HuH-7.5 (cell line): Measurements from ENCODE around the gene PARD3B.
A peak's percentile ranks its signal among the peaks of the same experiment; 100 is the strongest.

Source experiments
- DNase-seq: peaks from one replicate; pipeline ENCODE4 v3.0.0; 2011; ENCODE audit warnings: low spot score

Gene PARD3B, protein sequence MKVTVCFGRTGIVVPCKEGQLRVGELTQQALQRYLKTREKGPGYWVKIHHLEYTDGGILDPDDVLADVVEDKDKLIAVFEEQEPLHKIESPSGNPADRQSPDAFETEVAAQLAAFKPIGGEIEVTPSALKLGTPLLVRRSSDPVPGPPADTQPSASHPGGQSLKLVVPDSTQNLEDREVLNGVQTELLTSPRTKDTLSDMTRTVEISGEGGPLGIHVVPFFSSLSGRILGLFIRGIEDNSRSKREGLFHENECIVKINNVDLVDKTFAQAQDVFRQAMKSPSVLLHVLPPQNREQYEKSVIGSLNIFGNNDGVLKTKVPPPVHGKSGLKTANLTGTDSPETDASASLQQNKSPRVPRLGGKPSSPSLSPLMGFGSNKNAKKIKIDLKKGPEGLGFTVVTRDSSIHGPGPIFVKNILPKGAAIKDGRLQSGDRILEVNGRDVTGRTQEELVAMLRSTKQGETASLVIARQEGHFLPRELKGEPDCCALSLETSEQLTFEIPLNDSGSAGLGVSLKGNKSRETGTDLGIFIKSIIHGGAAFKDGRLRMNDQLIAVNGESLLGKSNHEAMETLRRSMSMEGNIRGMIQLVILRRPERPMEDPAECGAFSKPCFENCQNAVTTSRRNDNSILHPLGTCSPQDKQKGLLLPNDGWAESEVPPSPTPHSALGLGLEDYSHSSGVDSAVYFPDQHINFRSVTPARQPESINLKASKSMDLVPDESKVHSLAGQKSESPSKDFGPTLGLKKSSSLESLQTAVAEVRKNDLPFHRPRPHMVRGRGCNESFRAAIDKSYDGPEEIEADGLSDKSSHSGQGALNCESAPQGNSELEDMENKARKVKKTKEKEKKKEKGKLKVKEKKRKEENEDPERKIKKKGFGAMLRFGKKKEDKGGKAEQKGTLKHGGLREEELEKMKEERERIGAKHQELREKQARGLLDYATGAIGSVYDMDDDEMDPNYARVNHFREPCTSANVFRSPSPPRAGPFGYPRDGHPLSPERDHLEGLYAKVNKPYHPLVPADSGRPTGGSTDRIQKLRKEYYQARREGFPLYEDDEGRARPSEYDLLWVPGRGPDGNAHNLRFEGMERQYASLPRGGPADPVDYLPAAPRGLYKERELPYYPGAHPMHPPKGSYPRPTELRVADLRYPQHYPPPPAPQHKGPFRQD (N-terminal part only)

GRCh38 chr2:204544961-204545860 lies at the start of gene PARD3B:
PARD3B (plus strand) TSS chr2:204545475; CDS start chr2:204546000, 525 bp downstream.
- DNase-seq = peak; percentile 40

DNA sequence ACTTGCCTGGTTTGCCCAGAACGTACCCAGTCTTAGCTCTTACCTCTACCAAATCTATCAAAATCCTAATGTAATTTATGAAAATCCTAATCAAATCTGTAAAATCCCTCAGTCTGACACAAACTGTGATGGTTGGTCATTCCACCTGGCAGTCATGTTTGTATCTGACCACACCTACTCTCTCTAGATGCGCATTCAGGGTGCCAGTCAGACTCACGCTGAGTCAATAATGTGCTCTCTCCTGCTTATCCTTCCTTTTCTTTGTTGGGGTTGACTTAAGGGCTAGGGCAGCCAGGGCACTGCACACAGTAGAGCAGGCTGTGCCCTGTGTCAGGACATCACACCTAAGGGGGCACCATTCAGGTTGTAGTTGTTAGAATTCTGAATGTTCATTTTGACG lies 48.5 kb upstream of the PARD3B start:
- DNase-seq = no peak

DNA sequence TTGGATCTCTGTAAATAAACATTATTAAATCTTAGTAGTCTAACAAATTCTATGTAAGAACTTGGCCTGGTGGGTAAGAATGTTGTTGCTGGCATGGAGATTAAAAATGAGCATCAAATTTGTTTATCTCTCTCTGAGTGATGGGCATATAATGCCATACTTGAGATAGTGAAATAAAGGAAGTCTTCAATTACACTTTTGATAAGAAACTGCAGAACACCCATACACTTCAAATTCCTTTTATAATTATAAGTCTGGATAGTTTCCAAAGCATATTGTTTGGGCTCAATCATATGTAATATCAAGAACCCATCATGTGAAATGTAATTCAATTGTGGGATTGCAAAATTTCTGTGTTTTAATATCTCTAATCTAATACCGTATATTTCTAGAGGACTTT lies 47.4 kb upstream of the PARD3B start:
- DNase-seq = no peak

DNA sequence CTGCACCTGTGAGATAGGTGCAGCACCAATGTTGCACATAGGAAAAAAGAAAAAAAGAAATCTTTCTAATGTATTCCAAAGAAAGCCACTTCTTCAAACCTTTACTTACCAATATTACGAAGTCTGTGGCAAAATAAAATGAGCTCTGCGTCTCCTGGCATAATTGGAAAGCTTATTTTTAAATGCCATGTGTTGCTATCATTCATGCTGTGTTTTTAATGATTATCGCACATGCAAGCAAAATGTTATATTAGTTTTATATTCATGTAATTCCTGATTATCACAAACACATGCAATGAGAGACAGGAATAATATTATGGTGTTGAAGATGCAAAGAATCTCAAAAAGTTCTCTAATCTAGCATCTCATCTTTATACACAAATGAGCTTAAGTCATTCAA lies 47.0 kb upstream of the PARD3B start:
- DNase-seq = no peak

DNA sequence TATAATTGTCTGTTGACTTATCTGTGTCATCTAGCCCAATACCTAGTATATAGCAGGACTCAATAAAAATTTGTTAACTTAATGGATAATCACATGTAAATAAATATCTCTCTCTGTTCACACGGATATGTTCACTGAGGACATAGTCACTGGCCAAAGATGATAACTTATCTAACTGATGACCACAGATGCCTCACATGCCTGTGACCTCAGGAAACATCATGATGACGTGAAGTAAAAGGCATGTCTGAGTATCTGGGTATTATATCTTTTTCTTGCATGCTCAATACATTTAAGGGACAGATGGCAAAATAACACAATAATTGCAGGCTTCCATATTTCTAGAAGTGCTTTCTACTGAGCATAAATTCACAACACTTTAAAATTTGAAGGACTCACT lies 41.4 kb upstream of the PARD3B start:
- no peak for DNase-seq

DNA sequence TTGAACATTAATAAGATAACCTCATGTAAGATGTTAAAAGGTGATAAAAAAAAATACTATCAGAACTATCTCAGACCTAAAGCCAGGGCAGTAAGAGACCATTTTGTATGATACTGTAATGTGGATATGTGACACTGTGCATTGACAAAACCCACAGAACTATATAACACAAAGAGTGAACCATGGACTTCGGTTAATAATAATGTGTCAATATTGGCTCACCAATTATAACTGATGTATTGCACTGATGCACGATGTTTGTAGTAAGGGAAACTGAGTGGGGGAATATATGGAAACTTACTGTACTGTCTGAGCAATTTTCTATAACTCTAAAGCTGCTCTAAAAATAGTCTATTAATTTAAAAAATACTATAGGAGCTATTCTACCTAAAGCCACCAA lies 40.7 kb upstream of the PARD3B start:
- DNase-seq = no peak

- no peak for DNase-seq
These were observed 39.8 kb upstream of the PARD3B start for GRCh38 chr2:204505488-204505887.

GRCh38 chr2:204505946-204506345 lies 39.3 kb upstream of the PARD3B start:
- DNase-seq = no peak

DNA sequence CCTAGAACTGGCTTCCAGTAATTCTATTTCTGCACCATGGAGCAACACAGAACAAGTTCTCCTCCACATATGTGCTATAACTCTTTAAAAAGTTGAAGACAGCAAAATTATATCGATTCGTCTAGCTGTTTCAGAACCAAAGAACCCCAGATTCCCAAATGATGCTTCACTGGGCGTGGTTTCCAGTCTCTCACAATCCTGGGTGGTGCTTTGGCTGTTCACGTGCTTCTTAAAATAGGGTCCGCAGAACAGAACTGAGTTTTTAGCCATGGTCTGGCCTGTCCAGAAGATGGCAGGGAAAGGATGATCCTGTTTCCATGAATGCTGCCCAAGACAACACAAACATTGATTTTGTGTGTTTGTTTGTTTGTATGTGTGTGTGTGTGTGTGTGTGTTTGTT lies 37.6 kb upstream of the PARD3B start:
- DNase-seq = no peak

DNA sequence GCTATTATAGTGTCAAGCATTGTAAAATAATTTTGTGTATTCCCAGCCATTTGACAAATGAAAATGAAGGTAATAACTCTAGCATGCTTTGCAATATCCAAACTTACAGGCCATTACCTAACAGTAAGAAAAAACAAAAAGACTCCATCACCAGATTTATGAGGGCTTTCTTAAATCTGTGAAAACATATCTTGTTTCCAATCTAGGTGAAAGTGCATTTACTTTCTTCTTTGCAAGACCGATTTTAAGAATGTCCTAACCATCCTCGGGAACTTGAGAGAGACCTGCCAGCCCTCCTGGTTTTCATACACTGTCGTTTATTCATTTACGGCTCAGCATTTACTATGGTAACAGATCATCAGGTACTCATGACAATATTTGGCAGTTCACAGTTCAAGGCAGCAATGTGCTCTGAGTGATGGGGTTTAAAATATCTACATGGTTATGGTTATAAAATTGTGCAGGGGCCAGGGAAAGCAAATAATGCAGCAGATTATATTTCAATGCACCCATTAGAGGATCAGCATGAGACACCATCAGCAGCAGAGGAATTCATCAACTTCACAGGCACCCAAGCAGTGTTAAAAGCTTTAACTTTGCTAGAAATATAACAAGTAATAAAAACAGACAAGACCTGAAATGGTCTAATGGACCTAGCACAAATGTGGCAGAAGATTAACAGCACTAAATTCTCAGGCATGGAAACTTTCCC lies 34.4 kb upstream of the PARD3B start:
- DNase-seq = no peak

DNA sequence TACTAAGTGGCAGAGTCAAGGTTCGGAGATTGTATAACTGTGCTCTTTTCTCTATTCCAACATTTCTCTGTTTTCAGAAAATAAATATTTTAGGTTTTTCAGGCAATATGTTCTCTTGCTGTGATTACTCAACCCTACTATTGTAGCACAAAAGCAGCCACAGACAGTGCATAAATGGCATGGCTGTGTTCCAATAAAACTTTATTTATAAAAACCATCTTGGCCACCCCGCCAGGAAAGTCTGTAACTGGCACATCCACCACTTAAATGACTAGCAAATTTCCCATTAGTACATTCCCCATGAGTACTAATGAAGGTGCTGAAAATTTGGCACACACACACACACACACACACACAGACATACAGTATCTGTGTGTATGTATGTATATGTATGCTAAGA lies 30.8 kb upstream of the PARD3B start:
- DNase-seq = no peak

- DNase-seq = no peak
These were observed 29.9 kb upstream of the PARD3B start for GRCh38 chr2:204515416-204515815.

- no peak for DNase-seq
These were observed 28.1 kb upstream of the PARD3B start for GRCh38 chr2:204517154-204517553.

- no peak for DNase-seq
These were observed 15.3 kb upstream of the PARD3B start for GRCh38 chr2:204529795-204530463.

DNA sequence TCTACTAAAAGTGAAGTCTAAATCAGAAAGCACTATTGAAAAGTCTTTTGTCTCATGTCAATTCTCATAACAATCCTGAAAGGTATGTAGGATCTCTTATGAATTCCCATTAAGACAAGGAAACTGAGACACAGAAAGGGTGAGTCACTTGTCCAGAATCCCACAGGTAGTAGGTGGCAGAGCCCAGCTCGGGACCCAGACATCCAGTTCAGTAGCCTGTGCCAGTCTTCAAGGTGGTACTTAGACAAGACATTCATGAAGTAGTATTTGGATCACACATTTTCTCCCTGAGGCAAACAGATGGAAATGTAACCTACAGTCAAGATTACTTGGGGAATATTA lies 14.8 kb upstream of the PARD3B start:
- no peak for DNase-seq

- no peak for DNase-seq
These were observed 11.5 kb upstream of the PARD3B start for GRCh38 chr2:204533629-204534370.

DNA sequence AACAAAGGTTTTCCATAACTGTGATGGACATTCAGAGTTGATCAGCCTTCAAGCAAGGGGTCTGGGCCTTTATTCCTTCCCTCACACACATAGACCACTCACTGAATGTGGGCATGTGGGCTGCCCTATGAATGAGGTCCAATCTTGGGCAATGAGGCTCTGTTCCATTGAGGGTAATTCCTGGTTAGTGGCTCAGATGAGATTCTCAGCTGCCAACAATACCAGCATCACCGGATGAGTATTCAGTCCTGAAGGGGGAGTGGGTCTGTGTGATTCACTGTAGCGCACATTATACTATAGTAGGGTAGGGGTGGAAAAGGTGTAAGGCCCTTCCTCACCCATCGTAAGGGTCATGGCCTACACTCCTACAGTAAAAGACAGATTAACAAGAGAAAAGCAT lies 9.9 kb upstream of the PARD3B start:
- no peak for DNase-seq

DNA sequence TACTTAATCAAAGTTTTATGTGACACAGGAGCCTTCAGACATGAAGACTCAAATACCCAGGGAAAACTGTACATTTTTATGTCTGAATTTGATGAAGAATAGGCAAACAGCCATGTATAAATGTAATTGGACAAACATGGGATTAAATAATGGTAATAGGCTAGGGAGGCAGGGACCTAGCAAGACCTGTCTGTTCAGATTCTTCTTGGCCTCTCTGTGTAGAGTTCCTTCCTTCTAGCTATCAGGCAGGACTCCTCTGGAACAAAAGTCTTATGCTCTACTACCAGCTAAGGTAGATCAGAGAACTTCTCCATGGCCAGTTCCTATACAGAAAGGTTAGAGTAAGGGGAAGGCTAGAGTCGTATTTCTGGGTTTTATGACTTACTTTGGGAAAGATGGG lies 9.5 kb upstream of the PARD3B start:
- no peak for DNase-seq

DNA sequence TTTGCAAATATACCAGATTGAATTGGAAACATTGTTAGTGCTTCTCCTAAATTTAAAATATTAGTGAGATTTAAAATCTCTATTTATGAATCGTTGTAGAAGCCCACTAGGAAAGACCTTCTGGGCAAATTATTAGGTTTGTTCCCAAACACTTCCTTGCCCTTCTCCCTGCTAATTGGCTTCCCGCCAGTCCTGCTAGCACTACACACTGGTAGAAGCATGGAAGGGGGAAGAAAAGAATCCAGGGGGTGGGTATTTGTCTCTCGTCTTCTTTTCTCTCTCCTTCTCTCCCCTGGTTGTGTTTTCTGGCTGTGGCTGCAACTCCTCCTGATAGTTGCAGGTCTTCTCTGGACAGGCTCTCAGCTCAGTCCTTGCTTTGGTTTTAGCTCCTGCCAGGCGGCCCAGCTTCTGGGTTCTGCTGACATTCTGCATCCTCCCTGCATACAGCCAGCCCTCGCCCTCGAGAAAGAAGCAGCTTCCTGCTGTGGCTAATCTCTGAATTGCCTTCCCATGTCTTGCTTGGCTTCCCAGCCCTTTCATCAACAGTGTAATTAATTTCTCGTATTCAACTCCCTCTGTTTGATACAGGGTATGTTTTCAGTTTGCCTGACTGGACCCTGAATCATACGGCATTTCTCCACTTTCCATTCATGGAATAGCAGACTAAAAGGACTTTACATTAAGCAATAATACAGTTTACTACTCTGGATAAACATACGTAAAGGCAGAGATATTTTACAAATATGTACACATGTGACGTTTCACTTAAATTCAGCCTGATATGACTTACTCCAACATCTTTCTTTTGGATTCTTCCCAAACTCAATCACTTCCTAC lies 6.9 kb upstream of the PARD3B start:
- DNase-seq = no peak
